ENCODE measurements around the gene CRYM.
"Not testable (repeated sequence)": the region's sequence is repeated elsewhere in the genome, so short reads cannot be mapped to it uniquely, and the experiment has no call there.

CRYM gene

GRCh38 chr16:21260870-21261791, 17.0 kb downstream of the CRYM start:
- in situ Hi-C loops (cut with MboI; ENCODE audit: low sequenced_read_pairs, unreplicated experiment), result no loop called here
- DNase-seq (ENCODE audit: low spot score), result no peak
- TF ChIP-seq CTCF (IDR thresholded peaks at IDR 0.05; ENCODE audit: borderline replicate concordance, control extremely low read depth, extremely low read depth, insufficient read depth, missing control alignments), result no peak

GRCh38 chr16:21257284-21257683, 20.8 kb downstream of the CRYM start:
- TF ChIP-seq CTCF (IDR thresholded peaks at IDR 0.05; ENCODE audit: borderline replicate concordance, control extremely low read depth, extremely low read depth, insufficient read depth, missing control alignments), result no peak
- in situ Hi-C loops (cut with MboI; ENCODE audit: low sequenced_read_pairs, unreplicated experiment), result no loop called here

GRCh38 chr16:21256636-21257035, 21.5 kb downstream of the CRYM start:
- no peak for TF ChIP-seq CTCF (IDR thresholded peaks at IDR 0.05; ENCODE audit: borderline replicate concordance, control extremely low read depth, extremely low read depth, insufficient read depth, missing control alignments)
- no peak for DNase-seq (ENCODE audit: low spot score)
- in situ Hi-C loops (cut with MboI; ENCODE audit: low sequenced_read_pairs, unreplicated experiment), result no loop called here

More at GRCh38 chr16:21257284-21257683, 20.8 kb downstream of the CRYM start:
- DNase-seq (ENCODE audit: low spot score), result no peak

- TF ChIP-seq CTCF (IDR thresholded peaks at IDR 0.05; ENCODE audit: borderline replicate concordance, control extremely low read depth, extremely low read depth, insufficient read depth, missing control alignments), result no peak
- no peak for DNase-seq (ENCODE audit: low spot score)
- in situ Hi-C loops (cut with MboI; ENCODE audit: low sequenced_read_pairs, unreplicated experiment), result no loop called here
Measured at GRCh38 chr16:21253470-21253869, 24.6 kb downstream of the CRYM start.

- no peak for TF ChIP-seq CTCF (IDR thresholded peaks at IDR 0.05; ENCODE audit: borderline replicate concordance, control extremely low read depth, extremely low read depth, insufficient read depth, missing control alignments)
- in situ Hi-C loops (cut with MboI; ENCODE audit: low sequenced_read_pairs, unreplicated experiment), result no loop called here
- DNase-seq (ENCODE audit: low spot score), result no peak
Measured at GRCh38 chr16:21250072-21250923, 27.8 kb downstream of the CRYM start.

DNA sequence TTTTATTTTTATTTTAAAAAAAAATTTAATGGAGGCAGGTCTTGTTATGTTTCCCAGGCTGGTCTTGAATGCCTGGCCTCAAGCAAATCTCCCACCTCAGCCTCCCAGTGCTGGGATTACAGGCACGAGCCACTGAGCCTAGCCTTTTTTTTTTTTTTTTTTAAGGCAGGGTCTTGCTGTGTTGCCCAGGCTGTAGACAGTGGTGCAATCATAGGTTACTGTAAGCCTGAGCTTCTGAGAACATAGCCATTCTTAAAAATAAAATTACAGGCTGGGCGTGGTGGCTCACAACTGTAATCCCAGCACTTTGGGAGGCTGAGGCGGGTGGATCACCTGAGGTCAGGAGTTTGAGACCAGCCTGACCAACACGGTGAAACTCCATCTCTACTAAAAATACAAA, 29.9 kb downstream of the CRYM start:
- in situ Hi-C loops (cut with MboI; ENCODE audit: low sequenced_read_pairs, unreplicated experiment); DNase-seq (ENCODE audit: low spot score): not testable (repeated sequence)

All from GM13976 (cell line).